CD4-positive, alpha-beta memory T cell (primary cell): ENCODE measurements around the gene SHISAL1. TPM values are rescaled to one million over a fixed set of nuclear protein-coding genes. Genes with fewer than 3 reads are reported as not detected.

Source experiments
- CTCF ChIA-PET: fragments of 350-600 bp; sonication (Branson Sonifier 250); formaldehyde crosslinking; loops from one replicate; lab custom pipeline; 2021; ENCODE audit warnings: inconsistent platforms; ENCODE audit not compliant: partially characterized antibody; lab: Charles Lee
- POLR2A ChIA-PET: fragments of 350-600 bp; sonication (Branson Sonifier 250); formaldehyde crosslinking; loops from one replicate; lab custom pipeline; 2021; ENCODE audit not compliant: partially characterized antibody; lab: Charles Lee
- DNase-seq, 5 donors: peaks; one replicate each; pipeline versions ENCODE4 v3.0.0 to v3.0.0-alpha.2; 2020 to 2022; ENCODE audit warnings: mixed read lengths in 1 of 5
- H3K27ac ChIP-seq: one replicate; pipeline ENCODE4 v1.7.0; 2013; ENCODE audit warnings: low read depth, low read length
- H3K27me3 ChIP-seq: 2 replicates; pipeline ENCODE4 v1.7.0; 2013; ENCODE audit warnings: mild to moderate bottlenecking, low read length, moderate library complexity; ENCODE audit not compliant: insufficient read depth
- H3K36me3 ChIP-seq: 2 replicates; pipeline ENCODE4 v1.7.0; 2013; ENCODE audit warnings: mild to moderate bottlenecking, low read length, moderate library complexity; ENCODE audit not compliant: insufficient read depth
- H3K4me1 ChIP-seq: 2 replicates; pipeline ENCODE4 v1.7.0; 2013; ENCODE audit warnings: mild to moderate bottlenecking, low read length, moderate library complexity; ENCODE audit not compliant: insufficient read depth
- H3K4me3 ChIP-seq, 2 donors: one replicate each; pipeline ENCODE4 v1.7.0; 2013; ENCODE audit warnings: low read length in 2 of 2, mild to moderate bottlenecking in 1 of 2
- H3K9me3 ChIP-seq, 2 donors: one replicate each; pipeline ENCODE4 v1.7.0; 2013; ENCODE audit warnings: low read length in 2 of 2, control low read depth in 1 of 2; ENCODE audit not compliant: control insufficient read depth in 1 of 2
- H3K27ac Mint-ChIP-seq, 7 donors: one replicate each; pipeline ENCODE4 v1.8.0; 2020 to 2021; ENCODE audit warnings: mixed read lengths in 7 of 7, mild to moderate bottlenecking in 6 of 7, inconsistent platforms in 3 of 7, moderate library complexity in 3 of 7
- H3K27me3 Mint-ChIP-seq, 2 donors: one replicate each; pipeline ENCODE4 v1.8.0; 2020 to 2021; ENCODE audit warnings: mixed read lengths in 2 of 2
- H3K36me3 Mint-ChIP-seq, 2 donors: one replicate each; pipeline ENCODE4 v1.8.0; 2020 to 2021; ENCODE audit warnings: mixed read lengths in 2 of 2, inconsistent platforms in 1 of 2, mild to moderate bottlenecking in 1 of 2
- H3K4me1 Mint-ChIP-seq, 4 donors: one replicate each; pipeline ENCODE4 v1.8.0; 2020 to 2021; ENCODE audit warnings: mixed read lengths in 4 of 4, mild to moderate bottlenecking in 1 of 4
- H3K4me3 Mint-ChIP-seq, 8 donors: one replicate each; pipeline ENCODE4 v1.8.0; 2020 to 2021; ENCODE audit warnings: mixed read lengths in 8 of 8, mild to moderate bottlenecking in 7 of 8, moderate library complexity in 6 of 8, inconsistent platforms in 3 of 8
- H3K9me3 Mint-ChIP-seq, 8 donors: one replicate each; pipeline ENCODE4 v1.8.0; 2020 to 2021; ENCODE audit warnings: mixed read lengths in 8 of 8, mild to moderate bottlenecking in 5 of 8, inconsistent platforms in 3 of 8, moderate library complexity in 1 of 8
- intact Hi-C: fragments of 100-400 bp; cut with micrococcal nuclease; formaldehyde crosslinking; loops from one replicate; pipeline ENCODE4 v1.15.1; 2023
- polyA plus RNA-seq, 2 donors: library from polyadenylated mRNA; unstranded; fragments of 300-500 nt; fragmentation: Illumina TruSeq; gene quantifications; one replicate each; pipeline ENCODE4 v1.2.3, GENCODE V29; 2021
- total RNA-seq, 2 experiments: library from RNA; stranded (reverse); gene quantifications; one replicate each; pipeline ENCODE4 v1.2.3, GENCODE V29; 2021

Gene SHISAL1
- total and polyA plus RNA-seq, 4 experiments from 2014 or later: not detected

GRCh38 chr22:44221710-44222475 lies 90.9 kb downstream of the SHISAL1 start:
- Histone ChIP-seq H3K9me3 (no peaks in the 10 kb centered on the region), H3K36me3 (no peaks in the 10 kb centered on the region), H3K4me1 (no peaks in the 10 kb centered on the region), H3K4me3 (no peak overlapping the region), H3K27ac (no peak overlapping the region), H3K27me3 (no peaks in the 10 kb centered on the region)
- Mint-ChIP-seq H3K4me3 (no peak overlapping the region), H3K9me3 (peaks cover 0 to 5% (median under 1%) of the 10 kb centered on the region in 8 donors), H3K36me3 (no peaks in the 10 kb centered on the region), H3K4me1 (no peaks in the 10 kb centered on the region), H3K27ac (no peak overlapping the region), H3K27me3 (peaks cover 2 to 14% of the 10 kb centered on the region in 2 donors)
- ChIA-PET POLR2A (no interaction called here), CTCF (no interaction called here)
- intact Hi-C loops: no loop called here
- no peak for DNase-seq

- no peaks in the 10 kb centered on the region for H3K9me3 ChIP-seq
- ChIA-PET CTCF (no interaction called here), POLR2A (no interaction called here)
- H3K4me3 Mint-ChIP-seq: no peak overlapping the region
- H3K27me3 Mint-ChIP-seq: peaks cover 2 to 13% of the 10 kb centered on the region in 2 donors
- H3K4me1 ChIP-seq: no peaks in the 10 kb centered on the region
- no peak overlapping the region for H3K27ac Mint-ChIP-seq
- H3K4me1 Mint-ChIP-seq: no peaks in the 10 kb centered on the region
- H3K4me3 ChIP-seq: no peak overlapping the region
- H3K27ac ChIP-seq: no peak overlapping the region
- H3K36me3 ChIP-seq: no peaks in the 10 kb centered on the region
- H3K27me3 ChIP-seq: no peaks in the 10 kb centered on the region
- H3K36me3 Mint-ChIP-seq: peaks cover 0 to 3% of the 10 kb centered on the region in 2 donors
- no peak for DNase-seq
- peaks cover 0 to 7% (median 3%) of the 10 kb centered on the region in 8 donors for H3K9me3 Mint-ChIP-seq
- intact Hi-C loops: no loop called here
Observed at GRCh38 chr22:44220727-44221680, 91.7 kb downstream of the SHISAL1 start.

- no peak overlapping the region for H3K27ac ChIP-seq
- ChIA-PET CTCF (no interaction called here), POLR2A (no interaction called here)
Observed at GRCh38 chr22:44219101-44219870, 93.5 kb downstream of the SHISAL1 start.

GRCh38 chr22:44218071-44218470 lies 94.7 kb downstream of the SHISAL1 start:
- H3K4me3 Mint-ChIP-seq: no peak overlapping the region
- no peak for DNase-seq
- no peak overlapping the region for H3K27ac ChIP-seq
- intact Hi-C loops: no loop called here
- H3K27me3 Mint-ChIP-seq: peaks cover 0 to 1% of the 10 kb centered on the region in 2 donors
- no peaks in the 10 kb centered on the region for H3K4me1 Mint-ChIP-seq
- no peaks in the 10 kb centered on the region for H3K9me3 ChIP-seq
- ChIA-PET POLR2A (no interaction called here), CTCF (no interaction called here)
- H3K36me3 Mint-ChIP-seq: peaks cover 0 to 3% of the 10 kb centered on the region in 2 donors
- no peak overlapping the region for H3K27ac Mint-ChIP-seq
- no peaks in the 10 kb centered on the region for H3K27me3 ChIP-seq
- H3K36me3 ChIP-seq: no peaks in the 10 kb centered on the region
- no peak overlapping the region for H3K4me3 ChIP-seq
- H3K9me3 Mint-ChIP-seq: peaks cover 0 to 12% (median 4%) of the 10 kb centered on the region in 8 donors
- no peaks in the 10 kb centered on the region for H3K4me1 ChIP-seq

More at GRCh38 chr22:44219101-44219870, 93.5 kb downstream of the SHISAL1 start:
- H3K9me3 ChIP-seq: no peaks in the 10 kb centered on the region
- H3K27me3 Mint-ChIP-seq: peaks cover 0 to 7% of the 10 kb centered on the region in 2 donors
- H3K4me3 ChIP-seq: no peak overlapping the region
- peaks cover 0 to 3% of the 10 kb centered on the region in 2 donors for H3K36me3 Mint-ChIP-seq
- H3K27ac Mint-ChIP-seq: no peak overlapping the region
- H3K4me3 Mint-ChIP-seq: no peak overlapping the region
- no peak for DNase-seq
- H3K9me3 Mint-ChIP-seq: peaks cover 0 to 12% (median 4%) of the 10 kb centered on the region in 8 donors
- H3K36me3 ChIP-seq: no peaks in the 10 kb centered on the region
- intact Hi-C loops: no loop called here
- H3K27me3 ChIP-seq: no peaks in the 10 kb centered on the region
- H3K4me1 Mint-ChIP-seq: no peaks in the 10 kb centered on the region
- H3K4me1 ChIP-seq: no peaks in the 10 kb centered on the region

- Mint-ChIP-seq H3K4me3 (no peak overlapping the region), H3K27me3 (peaks cover 0 to 1% of the 10 kb centered on the region in 2 donors), H3K4me1 (no peaks in the 10 kb centered on the region), H3K36me3 (peaks cover 2 to 3% of the 10 kb centered on the region in 2 donors), H3K27ac (peak overlapping the region in 1 of 7 donors; percentile 65), H3K9me3 (peaks cover 0 to 12% (median 4%) of the 10 kb centered on the region in 8 donors)
- ChIA-PET CTCF (no interaction called here), POLR2A (no interaction called here)
- H3K9me3 ChIP-seq: no peaks in the 10 kb centered on the region
- no peak for DNase-seq
- intact Hi-C loops: no loop called here
- no peak overlapping the region for H3K27ac ChIP-seq
- no peaks in the 10 kb centered on the region for H3K4me1 ChIP-seq
- no peak overlapping the region for H3K4me3 ChIP-seq
- H3K27me3 ChIP-seq: no peaks in the 10 kb centered on the region
- H3K36me3 ChIP-seq: no peaks in the 10 kb centered on the region
Observed at GRCh38 chr22:44217346-44217745, 95.4 kb downstream of the SHISAL1 start.

- DNase-seq: no peak
- H3K9me3 ChIP-seq: no peaks in the 10 kb centered on the region
- H3K4me3 Mint-ChIP-seq: no peak overlapping the region
- H3K27ac Mint-ChIP-seq: no peak overlapping the region
- no peaks in the 10 kb centered on the region for H3K27me3 Mint-ChIP-seq
- H3K4me1 Mint-ChIP-seq: peaks cover 0 to 1% (median 0%) of the 10 kb centered on the region in 4 donors
- intact Hi-C loops: no loop called here
- H3K36me3 Mint-ChIP-seq: peaks cover 2 to 5% of the 10 kb centered on the region in 2 donors
- no peaks in the 10 kb centered on the region for H3K4me1 ChIP-seq
- ChIA-PET POLR2A (no interaction called here), CTCF (no interaction called here)
- H3K36me3 ChIP-seq: no peaks in the 10 kb centered on the region
- no peak overlapping the region for H3K4me3 ChIP-seq
- H3K27me3 ChIP-seq: no peaks in the 10 kb centered on the region
- peaks cover 0 to 12% (median 4%) of the 10 kb centered on the region in 8 donors for H3K9me3 Mint-ChIP-seq
- no peak overlapping the region for H3K27ac ChIP-seq
Observed at GRCh38 chr22:44215287-44215686, 97.5 kb downstream of the SHISAL1 start.
